Activated T-helper 1 cell treated with anti-CD3 and anti-CD28 coated beads, Interleukin-12 subunit alpha, Interleukin-12 subunit beta, Interleukin-2, Interleukin-4 antibody, amounts not matched to agents 30 ng/mL and 10 ng/mL and 1 ng/mL, durations not matched to agents 14 hours and 24 hours and 36 hours (primary cell): Measurements from ENCODE around the gene NEMP2. TPM values are rescaled to one million over a fixed set of nuclear protein-coding genes. Genes with fewer than 3 reads are reported as not detected.
"Not testable (repeated sequence)": the region's sequence is repeated elsewhere in the genome, so short reads cannot be mapped to it uniquely, and the experiment has no call there.

ENCODE experiments used
- DNase-seq: peaks from one replicate; pipeline ENCODE4 v3.0.0; 2021; ENCODE audit warnings: low spot score
- H3K27ac Mint-ChIP-seq: one replicate; pipeline ENCODE4 v1.8.0; 2021; ENCODE audit warnings: mild to moderate bottlenecking, mixed read lengths
- H3K27me3 Mint-ChIP-seq: one replicate; pipeline ENCODE4 v1.8.0; 2022; ENCODE audit warnings: mild to moderate bottlenecking, moderate library complexity, mixed read lengths; ENCODE audit not compliant: insufficient read depth
- H3K36me3 Mint-ChIP-seq: one replicate; pipeline ENCODE4 v1.8.0; 2021; ENCODE audit warnings: low read depth, mixed read lengths
- H3K4me1 Mint-ChIP-seq: one replicate; pipeline ENCODE4 v1.8.0; 2021; ENCODE audit warnings: low read depth, mixed read lengths
- H3K4me3 Mint-ChIP-seq: one replicate; pipeline ENCODE4 v1.8.0; 2021; ENCODE audit warnings: mild to moderate bottlenecking, moderate library complexity, mixed read lengths
- H3K9me3 Mint-ChIP-seq: one replicate; pipeline ENCODE4 v1.8.0; 2021; ENCODE audit warnings: mixed read lengths
- intact Hi-C: fragments of 100-400 bp; cut with micrococcal nuclease; formaldehyde crosslinking; loops from one replicate; pipeline ENCODE4 v1.15.1; 2024
- total RNA-seq: library from RNA; stranded (reverse); gene quantifications from 2 replicates; pipeline ENCODE4 v1.2.3, GENCODE V29; 2022

Gene NEMP2
- total RNA-seq, 1 donor from 2014 or later: 13.6 TPM

- H3K4me3 Mint-ChIP-seq, H3K27ac Mint-ChIP-seq, DNase-seq, H3K27me3 Mint-ChIP-seq, intact Hi-C loops: not testable (repeated sequence)
- peaks cover 38% of the 10 kb centered on the region for H3K36me3 Mint-ChIP-seq
- peaks cover 13% of the 10 kb centered on the region for H3K9me3 Mint-ChIP-seq
- H3K4me1 Mint-ChIP-seq: peaks cover 19% of the 10 kb centered on the region
Observed at GRCh38 chr2:190468354-190468753, 66.2 kb downstream of the NEMP2 start.

- intact Hi-C loops: no loop called here
- no peak overlapping the region for H3K4me3 Mint-ChIP-seq
Observed at GRCh38 chr2:190467575-190468083, 66.9 kb downstream of the NEMP2 start.

DNA sequence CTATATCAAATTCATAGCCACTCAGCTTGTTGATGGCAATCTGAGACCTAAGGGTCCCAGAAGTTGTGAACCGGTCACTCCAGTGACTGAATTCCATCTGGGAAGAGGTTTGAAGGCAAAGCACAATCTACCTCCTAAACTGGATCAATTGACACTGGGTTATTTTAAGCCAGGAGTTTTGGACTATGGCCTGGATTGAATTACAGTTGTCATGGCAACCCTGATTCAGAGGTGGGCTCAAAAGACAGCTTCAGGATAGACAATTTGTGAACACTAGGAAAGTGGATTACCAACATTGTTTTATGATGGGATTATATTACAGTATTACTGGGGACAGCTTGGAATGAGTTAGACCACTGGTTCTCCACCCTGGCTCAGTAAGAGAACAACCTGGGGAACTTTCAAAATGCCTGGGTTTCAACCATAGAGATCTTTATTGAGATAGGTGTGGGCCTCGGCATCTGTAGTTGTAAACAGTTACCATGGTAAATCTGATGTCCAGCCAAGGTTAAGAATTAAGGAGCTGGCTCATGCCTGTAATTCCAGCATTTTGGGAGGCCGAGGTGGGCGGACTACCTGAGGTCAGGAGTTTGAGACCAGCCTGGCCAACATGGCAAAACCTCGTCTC is 67.6 kb downstream of the NEMP2 start:
- peaks cover 30% of the 10 kb centered on the region for H3K36me3 Mint-ChIP-seq
- H3K27ac Mint-ChIP-seq: no peak overlapping the region
- no peak for DNase-seq
- H3K4me3 Mint-ChIP-seq: no peak overlapping the region
- H3K4me1 Mint-ChIP-seq: peaks cover 19% of the 10 kb centered on the region
- intact Hi-C loops: no loop called here
- no peaks in the 10 kb centered on the region for H3K9me3 Mint-ChIP-seq
- H3K27me3 Mint-ChIP-seq: no peaks in the 10 kb centered on the region

More at GRCh38 chr2:190467575-190468083, 66.9 kb downstream of the NEMP2 start:
- H3K4me1 Mint-ChIP-seq: peaks cover 19% of the 10 kb centered on the region
- peaks cover 36% of the 10 kb centered on the region for H3K36me3 Mint-ChIP-seq
- H3K27ac Mint-ChIP-seq: no peak overlapping the region
- H3K9me3 Mint-ChIP-seq: peaks cover 6% of the 10 kb centered on the region
- H3K27me3 Mint-ChIP-seq: no peaks in the 10 kb centered on the region
- DNase-seq: no peak

- Mint-ChIP-seq H3K27me3 (no peaks in the 10 kb centered on the region), H3K36me3 (peaks cover 25% of the 10 kb centered on the region), H3K4me1 (peaks cover 23% of the 10 kb centered on the region), H3K4me3 (no peak overlapping the region), H3K27ac (no peak overlapping the region), H3K9me3 (no peaks in the 10 kb centered on the region)
- intact Hi-C loops: no loop called here
- no peak for DNase-seq
Observed at GRCh38 chr2:190465060-190465459, 69.5 kb downstream of the NEMP2 start.

GRCh38 chr2:190462611-190463010 is 71.9 kb downstream of the NEMP2 start:
- Mint-ChIP-seq H3K4me1 (peaks cover 20% of the 10 kb centered on the region), H3K9me3 (no peaks in the 10 kb centered on the region)

GRCh38 chr2:190462181-190462580 is 72.3 kb downstream of the NEMP2 start:
- intact Hi-C loops: no loop called here
- no peak overlapping the region for H3K27ac Mint-ChIP-seq
- H3K4me3 Mint-ChIP-seq: no peak overlapping the region
- peaks cover 29% of the 10 kb centered on the region for H3K36me3 Mint-ChIP-seq
- no peaks in the 10 kb centered on the region for H3K9me3 Mint-ChIP-seq
- no peak for DNase-seq
- H3K4me1 Mint-ChIP-seq: peaks cover 19% of the 10 kb centered on the region
- no peaks in the 10 kb centered on the region for H3K27me3 Mint-ChIP-seq

More at GRCh38 chr2:190462611-190463010, 71.9 kb downstream of the NEMP2 start:
- Mint-ChIP-seq H3K27me3 (no peaks in the 10 kb centered on the region), H3K4me3 (no peak overlapping the region), H3K27ac (no peak overlapping the region), H3K36me3 (peaks cover 28% of the 10 kb centered on the region)
- intact Hi-C loops: no loop called here
- no peak for DNase-seq

DNA sequence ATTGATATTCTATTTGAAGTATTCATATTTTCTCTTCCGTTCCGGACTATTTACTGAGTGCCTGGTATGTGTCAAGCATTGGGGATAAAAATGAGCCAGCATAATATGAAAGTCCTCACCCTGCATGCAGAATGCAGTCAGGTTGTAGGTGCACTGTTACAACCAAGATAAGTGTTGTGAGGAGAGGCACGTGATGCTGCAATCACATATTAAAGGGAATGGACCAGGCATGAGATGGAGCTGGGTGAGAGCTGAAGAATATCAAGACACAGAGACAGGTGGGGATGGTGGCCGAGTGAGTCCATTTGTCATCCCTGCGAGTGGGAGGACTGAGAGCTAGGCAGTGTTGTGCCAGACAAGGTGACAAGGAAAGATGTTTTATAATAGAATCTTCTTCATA is 74.0 kb downstream of the NEMP2 start:
- Mint-ChIP-seq H3K27ac (no peak overlapping the region), H3K9me3 (no peaks in the 10 kb centered on the region), H3K4me1 (peaks cover 10% of the 10 kb centered on the region), H3K36me3 (peaks cover 30% of the 10 kb centered on the region), H3K27me3 (no peaks in the 10 kb centered on the region), H3K4me3 (no peak overlapping the region)
- intact Hi-C loops: no loop called here
- no peak for DNase-seq

GRCh38 chr2:190459881-190460280 is 74.6 kb downstream of the NEMP2 start:
- H3K4me3 Mint-ChIP-seq: no peak overlapping the region
- peaks cover 30% of the 10 kb centered on the region for H3K36me3 Mint-ChIP-seq
- H3K4me1 Mint-ChIP-seq: peaks cover 10% of the 10 kb centered on the region
- intact Hi-C loops: no loop called here
- no peaks in the 10 kb centered on the region for H3K9me3 Mint-ChIP-seq
- H3K27me3 Mint-ChIP-seq: no peaks in the 10 kb centered on the region
- H3K27ac Mint-ChIP-seq: no peak overlapping the region
- no peak for DNase-seq

DNA sequence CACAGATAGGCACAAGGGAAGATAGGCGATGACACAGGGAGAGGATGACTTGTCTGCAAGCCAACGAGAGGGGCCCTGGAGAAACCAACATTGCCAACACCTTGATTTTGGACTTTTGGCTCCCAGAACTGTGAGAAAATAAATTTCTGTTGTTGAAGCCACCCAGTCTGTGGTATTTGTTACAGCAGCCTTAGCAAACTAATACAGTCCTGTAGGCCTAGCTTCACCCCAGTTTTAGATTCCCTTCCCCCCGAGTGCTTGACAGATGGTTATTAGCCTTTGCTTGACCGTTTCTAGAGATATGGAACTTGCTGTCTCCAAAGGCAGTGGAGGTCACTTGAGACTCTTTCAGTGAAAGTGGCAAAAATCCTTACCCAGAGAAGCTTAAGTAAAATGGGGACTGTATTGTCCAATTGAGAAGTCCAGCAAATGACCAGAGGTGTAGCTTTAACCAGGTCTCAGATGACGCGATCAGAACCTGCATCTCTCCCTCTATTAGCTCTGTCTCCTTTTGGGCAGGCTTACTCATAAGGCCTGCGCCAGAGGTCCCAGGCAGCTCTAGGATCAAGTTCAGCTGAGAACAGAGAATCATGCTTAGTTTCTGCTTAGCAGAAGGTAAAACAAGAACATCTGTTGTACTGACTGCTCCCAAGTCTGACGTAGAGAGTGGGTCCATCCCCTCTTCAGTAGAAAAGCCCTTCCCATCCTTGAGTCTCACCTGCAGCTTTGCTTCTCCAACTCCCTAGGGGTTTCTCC is 76.0 kb downstream of the NEMP2 start:
- DNase-seq: no peak
- Mint-ChIP-seq H3K27ac (no peak overlapping the region), H3K9me3 (no peaks in the 10 kb centered on the region), H3K36me3 (peaks cover 35% of the 10 kb centered on the region), H3K27me3 (no peaks in the 10 kb centered on the region), H3K4me1 (peaks cover 10% of the 10 kb centered on the region), H3K4me3 (no peak overlapping the region)
- intact Hi-C loops: no loop called here

GRCh38 chr2:190457256-190457655 is 77.3 kb downstream of the NEMP2 start:
- intact Hi-C loops: no loop called here
- Mint-ChIP-seq H3K27me3 (no peaks in the 10 kb centered on the region), H3K4me3 (no peak overlapping the region), H3K27ac (no peak overlapping the region), H3K4me1 (peaks cover 18% of the 10 kb centered on the region), H3K9me3 (no peaks in the 10 kb centered on the region), H3K36me3 (peaks cover 43% of the 10 kb centered on the region)
- DNase-seq: no peak

DNA sequence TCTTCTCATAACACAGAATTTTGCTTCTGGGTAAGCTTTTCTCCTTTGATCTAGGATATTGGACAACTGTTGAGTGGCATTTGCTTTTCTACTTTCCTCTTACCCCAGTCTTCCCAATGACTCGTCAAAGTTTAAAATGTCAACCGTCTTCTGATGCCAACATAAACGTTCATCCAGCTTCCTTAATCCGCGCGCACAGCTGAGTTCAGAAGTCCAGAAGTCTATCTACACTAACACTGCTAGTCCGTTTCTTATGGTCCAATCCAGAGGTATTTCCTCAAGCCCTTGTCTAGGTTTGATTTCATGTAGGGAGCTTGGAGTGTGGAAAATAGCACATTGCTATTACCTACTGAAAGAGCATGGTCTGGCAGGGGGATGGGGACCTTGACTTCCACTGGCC is 77.7 kb downstream of the NEMP2 start:
- peaks cover 19% of the 10 kb centered on the region for H3K4me1 Mint-ChIP-seq
- H3K27me3 Mint-ChIP-seq: no peaks in the 10 kb centered on the region
- DNase-seq: no peak
- H3K36me3 Mint-ChIP-seq: peaks cover 43% of the 10 kb centered on the region
- H3K4me3 Mint-ChIP-seq: no peak overlapping the region
- intact Hi-C loops: no loop called here
- no peaks in the 10 kb centered on the region for H3K9me3 Mint-ChIP-seq
- no peak overlapping the region for H3K27ac Mint-ChIP-seq

- peaks cover 42% of the 10 kb centered on the region for H3K36me3 Mint-ChIP-seq
- H3K27me3 Mint-ChIP-seq: no peaks in the 10 kb centered on the region
- intact Hi-C loops: no loop called here
- no peak for DNase-seq
- peaks cover 31% of the 10 kb centered on the region for H3K4me1 Mint-ChIP-seq
- no peaks in the 10 kb centered on the region for H3K9me3 Mint-ChIP-seq
- H3K27ac Mint-ChIP-seq: no peak overlapping the region
- H3K4me3 Mint-ChIP-seq: no peak overlapping the region
Observed at GRCh38 chr2:190455358-190456095, 79.0 kb downstream of the NEMP2 start.

DNA sequence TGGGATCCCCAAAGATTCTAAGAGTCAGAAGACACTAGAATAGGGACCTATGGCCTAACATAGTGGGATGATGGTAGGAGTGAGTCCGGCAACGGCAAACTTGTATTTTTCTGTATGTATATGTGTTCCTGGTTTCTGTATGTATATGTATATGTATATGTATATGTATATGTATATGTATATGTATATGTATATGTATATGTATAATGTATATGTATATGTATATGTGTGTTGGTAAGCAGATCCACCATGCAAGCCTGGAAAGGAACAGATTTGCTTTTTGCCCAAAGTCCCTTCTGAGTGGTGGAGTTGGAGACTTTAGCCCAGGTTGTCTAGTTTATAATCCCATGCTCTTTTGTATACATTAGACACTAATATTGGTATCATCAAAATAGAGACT is 79.7 kb downstream of the NEMP2 start:
- Mint-ChIP-seq H3K4me3 (no peak overlapping the region), H3K36me3 (peaks cover 42% of the 10 kb centered on the region), H3K4me1 (peaks cover 28% of the 10 kb centered on the region), H3K27ac (no peak overlapping the region), H3K9me3 (no peaks in the 10 kb centered on the region), H3K27me3 (no peaks in the 10 kb centered on the region)
- intact Hi-C loops: no loop called here
- no peak for DNase-seq
